Endometrial microvascular endothelial cells (primary cell): Measurements from ENCODE around the gene ZEB2. TPM values are rescaled to one million over a fixed set of nuclear protein-coding genes. Genes with fewer than 3 reads are reported as not detected.

ENCODE experiments used
- in situ Hi-C: cut with HindIII; loops from 2 replicates; pipeline ENCODE4 v1.10.0; 2017; ENCODE audit warnings: low sequenced_read_pairs, low pct_unique_long_range_greater_than_20kb; ENCODE audit errors: inconsistent ontology term
- total RNA-seq: library from RNA; depleted of rRNA; stranded (reverse); fragments of >200 nt; gene quantifications from one replicate; pipeline ENCODE4 v1.2.3, GENCODE V29; 2015; ENCODE audit errors: inconsistent ontology term

ZEB2 gene
- total RNA-seq, 1 donor from 2014 or later, result 9.7 TPM

DNA sequence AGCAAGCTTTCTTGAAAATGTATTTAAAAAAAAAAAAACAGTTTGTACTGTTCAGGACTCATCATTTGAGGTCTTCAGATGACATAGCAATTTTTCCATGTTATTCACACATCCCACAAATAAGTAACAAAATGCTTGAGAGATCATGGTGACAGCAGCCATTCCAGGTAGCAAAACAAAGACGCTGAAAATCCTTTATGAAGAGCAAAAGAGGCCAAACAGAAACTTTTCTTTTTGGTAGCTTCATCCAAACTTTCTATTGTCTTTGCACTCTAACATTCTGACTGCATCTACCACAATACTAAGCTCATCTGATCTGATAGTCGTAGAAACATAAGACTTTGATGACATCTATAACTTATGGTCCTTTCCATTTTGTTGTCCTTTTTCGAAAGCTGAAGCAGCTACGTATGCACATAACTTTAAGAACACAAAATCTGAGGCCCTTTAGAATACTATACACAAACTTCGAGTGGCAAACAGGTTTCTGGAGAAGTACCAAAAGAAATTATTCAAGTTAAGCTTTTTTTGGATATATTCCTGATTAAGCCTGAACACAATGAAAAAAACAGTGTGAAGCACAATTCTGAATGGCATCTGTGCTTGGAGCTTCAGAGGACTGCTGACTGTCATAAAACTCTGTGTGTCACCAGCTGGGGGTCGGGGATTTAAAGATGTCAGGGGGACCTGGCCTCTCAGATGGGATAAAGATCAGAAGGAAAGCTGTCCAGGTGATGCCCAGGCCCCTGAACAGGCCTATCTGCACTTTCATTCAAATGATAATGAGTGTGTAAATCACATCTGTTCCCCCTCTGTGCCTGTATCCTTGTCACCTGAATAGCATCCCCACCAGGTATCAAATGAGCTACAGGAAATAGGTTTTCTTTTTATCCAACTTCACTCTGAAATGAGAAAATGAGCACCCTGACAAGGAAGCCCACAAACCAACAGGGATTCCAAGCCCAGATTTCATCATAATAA lies 75.8 kb downstream of the ZEB2 start:
- in situ Hi-C loops, result no loop called here

- in situ Hi-C loops, result no loop called here
These were observed 78.2 kb downstream of the ZEB2 start for GRCh38 chr2:144441711-144442141.

- in situ Hi-C loops, result no loop called here
These were observed 79.9 kb downstream of the ZEB2 start for GRCh38 chr2:144439993-144440392.

- in situ Hi-C loops, result no loop called here
These were observed 80.9 kb downstream of the ZEB2 start for GRCh38 chr2:144438801-144439631.

DNA sequence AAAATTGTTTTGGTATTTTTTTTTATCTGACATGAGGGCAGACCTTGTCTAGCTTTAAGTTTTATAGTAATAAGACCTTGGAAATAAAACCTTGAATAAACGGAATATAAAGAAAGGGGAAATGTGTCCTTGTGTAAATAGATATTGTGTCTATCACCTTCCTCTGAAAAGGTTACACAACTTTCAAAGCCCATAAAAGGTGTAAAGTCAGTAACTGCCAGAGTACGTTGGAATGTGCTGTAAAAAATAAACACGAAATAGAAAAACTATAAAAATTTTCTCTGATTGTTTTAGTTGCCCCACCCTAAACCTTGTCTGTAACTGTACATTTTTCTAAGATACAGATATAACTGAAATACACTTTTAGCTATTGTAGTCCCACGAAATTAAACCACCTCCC lies 82.3 kb downstream of the ZEB2 start:
- in situ Hi-C loops, result no loop called here

GRCh38 chr2:144434425-144435222 lies 85.3 kb downstream of the ZEB2 start:
- in situ Hi-C loops, result no loop called here

DNA sequence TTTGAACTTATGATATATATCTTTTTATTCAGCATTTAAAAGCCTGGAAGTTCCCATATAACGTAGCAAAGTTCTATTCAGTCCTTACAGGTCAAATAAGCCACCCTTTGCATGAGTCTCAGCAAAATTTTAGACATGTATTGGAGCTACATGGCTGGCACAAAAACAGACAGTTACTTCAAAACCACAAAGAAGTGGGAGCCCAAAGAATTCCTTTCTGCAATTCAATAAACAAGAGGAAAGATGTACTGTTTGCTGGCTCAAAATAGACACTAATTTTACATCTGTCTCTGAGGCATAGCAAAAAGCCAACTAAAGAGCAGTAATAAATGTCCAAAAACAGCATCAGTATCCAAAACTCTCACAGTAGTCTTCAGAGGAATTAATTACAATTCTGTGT lies 87.0 kb downstream of the ZEB2 start:
- in situ Hi-C loops, result no loop called here

GRCh38 chr2:144431998-144432397 lies 87.9 kb downstream of the ZEB2 start:
- in situ Hi-C loops, result no loop called here

GRCh38 chr2:144431392-144431783 lies 88.5 kb downstream of the ZEB2 start:
- in situ Hi-C loops, result no loop called here

- in situ Hi-C loops, result no loop called here
These were observed 89.1 kb downstream of the ZEB2 start for GRCh38 chr2:144430722-144431391.

GRCh38 chr2:144429396-144430112 lies 90.4 kb downstream of the ZEB2 start:
- in situ Hi-C loops, result no loop called here

- in situ Hi-C loops, result no loop called here
These were observed 92.9 kb downstream of the ZEB2 start for GRCh38 chr2:144426981-144427479.

DNA sequence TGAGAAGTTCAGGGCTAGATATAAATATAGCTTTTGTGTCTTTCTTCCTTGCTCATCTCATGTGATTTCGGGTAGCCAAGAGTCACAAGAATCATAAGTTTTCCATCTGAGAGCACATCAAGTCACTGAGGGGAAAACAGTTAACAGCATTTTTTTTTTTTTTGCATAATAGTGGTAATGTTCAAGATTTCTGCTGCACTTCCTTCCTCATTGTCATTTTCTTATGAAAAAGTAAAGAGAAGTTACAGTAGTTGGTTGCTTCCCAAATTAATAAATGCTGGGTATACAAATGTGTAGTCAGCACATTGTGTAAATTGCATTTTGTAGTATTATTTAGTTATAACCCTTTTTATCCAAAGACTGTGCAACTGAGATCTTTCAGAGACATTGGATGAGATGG lies 93.6 kb downstream of the ZEB2 start:
- in situ Hi-C loops, result no loop called here

- in situ Hi-C loops, result no loop called here
These were observed 95.2 kb downstream of the ZEB2 start for GRCh38 chr2:144424559-144425240.

- in situ Hi-C loops, result no loop called here
These were observed 98.1 kb downstream of the ZEB2 start for GRCh38 chr2:144421606-144422510.

- in situ Hi-C loops, result no loop called here
These were observed 100.7 kb downstream of the ZEB2 start for GRCh38 chr2:144419218-144419617.
